Caco-2 (cell line): ENCODE data around the gene KLC4. TPM values are rescaled to one million over a fixed set of nuclear protein-coding genes. Genes with fewer than 3 reads are reported as not detected.

ENCODE experiments used
- BruUV-seq: library from RNA; stranded (reverse); fragments of 400-500 nt; replicated peaks from 2 replicates; lab custom pipeline; 2021; lab: Mats Ljungman, UMichigan
- CTCF ChIA-PET: fragments of 300-600 bp; sonication (Branson Sonifier 250); formaldehyde crosslinking; loops from one replicate; lab custom pipeline; 2022; ENCODE audit warnings: antibody characterized with exemption; lab: Charles Lee
- POLR2A ChIA-PET: fragments of 300-600 bp; sonication (Branson Sonifier 250); formaldehyde crosslinking; loops from one replicate; lab custom pipeline; 2022; ENCODE audit warnings: antibody characterized with exemption; lab: Charles Lee
- DNase-seq, 2 experiments: peaks; one replicate each; pipeline versions ENCODE4 v3.0.0 to v3.0.0-alpha.2; 2020 to 2022
- H3K27me3 ChIP-seq: replicated peaks from 2 replicates; pipeline ENCODE4 v1.6.0; 2011; ENCODE audit warnings: low read length; ENCODE audit not compliant: control insufficient read depth, insufficient read depth
- H3K36me3 ChIP-seq: 2 replicates; pipeline ENCODE4 v1.5.1; 2011; ENCODE audit warnings: low read length; ENCODE audit not compliant: control insufficient read depth, insufficient read depth
- H3K4me1 ChIP-seq: fragments of 250-450 bp; sonication (Bioruptor Pico); 2 replicates; pipeline ENCODE4 v1.5.1; 2020; ENCODE audit warnings: mild to moderate bottlenecking
- H3K4me3 ChIP-seq: 2 replicates; pipeline ENCODE4 v1.5.1; 2011; ENCODE audit warnings: low read depth, mild to moderate bottlenecking, control low read depth, low read length
- H3K9me3 ChIP-seq: fragments of 250-450 bp; sonication (Bioruptor Pico); 2 replicates; pipeline ENCODE4 v1.5.1; 2020; ENCODE audit warnings: mild to moderate bottlenecking, moderate library complexity
- H3K27ac Mint-ChIP-seq: one replicate; pipeline ENCODE4 v1.8.0; 2022; ENCODE audit warnings: mixed read lengths; ENCODE audit not compliant: unreplicated experiment
- H3K27me3 Mint-ChIP-seq: one replicate; pipeline ENCODE4 v1.8.0; 2022; ENCODE audit warnings: mixed read lengths; ENCODE audit not compliant: insufficient read depth, unreplicated experiment
- H3K36me3 Mint-ChIP-seq: one replicate; pipeline ENCODE4 v1.8.0; 2022; ENCODE audit warnings: mild to moderate bottlenecking, mixed read lengths; ENCODE audit not compliant: insufficient read depth, unreplicated experiment
- H3K4me1 Mint-ChIP-seq: one replicate; pipeline ENCODE4 v1.8.0; 2022; ENCODE audit warnings: low read depth, mixed read lengths; ENCODE audit not compliant: unreplicated experiment
- H3K4me3 Mint-ChIP-seq: one replicate; pipeline ENCODE4 v1.8.0; 2022; ENCODE audit warnings: mild to moderate bottlenecking, moderate library complexity, mixed read lengths; ENCODE audit not compliant: unreplicated experiment
- H3K9me3 Mint-ChIP-seq: one replicate; pipeline ENCODE4 v1.8.0; 2022; ENCODE audit warnings: mixed read lengths; ENCODE audit not compliant: unreplicated experiment
- CTCF ChIP-seq, 2 experiments: fragments of 200-600 bp in 1 of 2; IDR thresholded peaks; 1 replicate in 1 of 2; 2 replicates in 1 of 2; pipeline versions ENCODE4 v1.5.1 to v1.8.0; 2011 to 2022; ENCODE audit warnings: antibody characterized with exemption in 1 of 2, control low read depth in 1 of 2, inconsistent platforms in 1 of 2, low read depth in 1 of 2, low read length in 1 of 2, mild to moderate bottlenecking in 1 of 2, moderate library complexity in 1 of 2; ENCODE audit not compliant: insufficient read depth in 1 of 2, severe bottlenecking in 1 of 2, unreplicated experiment in 1 of 2
- intact Hi-C: fragments of 100-400 bp; cut with micrococcal nuclease; formaldehyde crosslinking; loops from one replicate; pipeline ENCODE4 v1.10.0; 2022; ENCODE audit not compliant: unreplicated experiment
- total RNA-seq: library from RNA; stranded (reverse); gene quantifications from 2 replicates; pipeline ENCODE4 v1.2.3, GENCODE V29; 2022

Gene KLC4
- total RNA-seq, 1 experiment from 2014 or later, result 47.7 TPM

- no peaks in the 10 kb centered on the region for H3K27me3 Mint-ChIP-seq
- H3K9me3 Mint-ChIP-seq, result no peaks in the 10 kb centered on the region
- Histone ChIP-seq H3K4me3 (no peak overlapping the region), H3K9me3 (no peaks in the 10 kb centered on the region), H3K36me3 (peaks cover 4% of the 10 kb centered on the region), H3K27me3 (no peaks in the 10 kb centered on the region), H3K4me1 (no peaks in the 10 kb centered on the region)
- H3K27ac Mint-ChIP-seq, result no peak overlapping the region
- intact Hi-C loops, result no loop called here
- CTCF ChIA-PET, result no interaction called here
- no TSS peak for BruUV-seq
- peaks cover 96% of the 10 kb centered on the region for H3K36me3 Mint-ChIP-seq
- DNase-seq, result no peak
- H3K4me3 Mint-ChIP-seq, result no peak overlapping the region
- no peaks in the 10 kb centered on the region for H3K4me1 Mint-ChIP-seq
- TF ChIP-seq CTCF (IDR thresholded peaks at IDR 0.05; ENCODE audit: insufficient read depth in 1 of 2, low read depth in 1 of 2, low read length in 1 of 2, severe bottlenecking in 1 of 2, unreplicated experiment in 1 of 2), result no peak
- POLR2A ChIA-PET, result interaction anchor here (0.6 to 1.1 kb wide), 3 partner anchors 15 to 119 kb away, joined by 3 read pairs; partner anchors contain the start of genes KLC4, KLHDC3 and MRPL2
These were observed 30.3 kb upstream of the KLC4 start for GRCh38 chr6:43029120-43029519.

- no peaks in the 10 kb centered on the region for H3K9me3 Mint-ChIP-seq
- peaks cover 6% of the 10 kb centered on the region for H3K4me1 Mint-ChIP-seq
- no peak overlapping the region for H3K4me3 Mint-ChIP-seq
- Histone ChIP-seq H3K27me3 (no peaks in the 10 kb centered on the region), H3K9me3 (no peaks in the 10 kb centered on the region), H3K4me3 (no peak overlapping the region), H3K36me3 (peaks cover 5% of the 10 kb centered on the region), H3K4me1 (no peaks in the 10 kb centered on the region)
- H3K27me3 Mint-ChIP-seq, result no peaks in the 10 kb centered on the region
- no peak for DNase-seq
- BruUV-seq, result no TSS peak
- ChIA-PET CTCF (interaction anchor here (0.6 to 1.0 kb wide), 2 partner anchors 27 to 37 kb away, joined by 3 read pairs; partner anchors contain the start of genes KLC4 and MRPL2), POLR2A (interaction anchor here (0.6 kb wide), 1 partner anchor 197 kb away, joined by 3 read pairs; the partner anchor contains the start of gene DNPH1)
- peaks cover 95% of the 10 kb centered on the region for H3K36me3 Mint-ChIP-seq
- intact Hi-C loops, result no loop called here
- H3K27ac Mint-ChIP-seq, result no peak overlapping the region
- TF ChIP-seq CTCF (IDR thresholded peaks at IDR 0.05; ENCODE audit: insufficient read depth in 1 of 2, low read depth in 1 of 2, low read length in 1 of 2, severe bottlenecking in 1 of 2, unreplicated experiment in 1 of 2), result no peak
These were observed 27.1 kb upstream of the KLC4 start for GRCh38 chr6:43032326-43032725.

- POLR2A ChIA-PET, result interaction anchor here (0.5 kb wide), 1 partner anchor 30 kb away, joined by 4 read pairs; no protein-coding TSS in a partner anchor
- BruUV-seq, result no TSS peak
These were observed 25.8 kb upstream of the KLC4 start for GRCh38 chr6:43033496-43034189.

More at GRCh38 chr6:43033496-43034189, 25.8 kb upstream of the KLC4 start:
- H3K27me3 Mint-ChIP-seq, result no peaks in the 10 kb centered on the region
- TF ChIP-seq CTCF (IDR thresholded peaks at IDR 0.05; ENCODE audit: insufficient read depth in 1 of 2, low read depth in 1 of 2, low read length in 1 of 2, severe bottlenecking in 1 of 2, unreplicated experiment in 1 of 2), result no peak
- no peaks in the 10 kb centered on the region for H3K4me1 ChIP-seq
- H3K9me3 ChIP-seq, result no peaks in the 10 kb centered on the region
- H3K36me3 ChIP-seq, result peaks cover 3% of the 10 kb centered on the region; the same call in 1 of the 2 replicates
- peaks cover 6% of the 10 kb centered on the region for H3K4me1 Mint-ChIP-seq
- peaks cover 92% of the 10 kb centered on the region for H3K36me3 Mint-ChIP-seq
- DNase-seq, result no peak
- CTCF ChIA-PET, result no interaction called here
- no peak overlapping the region for H3K4me3 Mint-ChIP-seq
- no peak overlapping the region for H3K27ac Mint-ChIP-seq
- no peaks in the 10 kb centered on the region for H3K27me3 ChIP-seq
- H3K4me3 ChIP-seq, result no peak overlapping the region
- intact Hi-C loops, result no loop called here
- H3K9me3 Mint-ChIP-seq, result no peaks in the 10 kb centered on the region
